B cell (primary cell): ENCODE data around the gene AGBL3.

Source experiments
- CTCF ChIP-seq: fragments of 200-600 bp; IDR thresholded peaks from one replicate; pipeline ENCODE4 v1.8.0; 2022; ENCODE audit warnings: antibody characterized with exemption, mild to moderate bottlenecking
- EZH2 ChIP-seq: IDR thresholded peaks from 2 replicates; pipeline ENCODE4 v1.6.1; 2012; ENCODE audit warnings: borderline replicate concordance, low read depth, mild to moderate bottlenecking, moderate library complexity, low read length; ENCODE audit not compliant: insufficient read depth, poor library complexity, severe bottlenecking

GRCh38 chr7:135109562-135109961, 123.3 kb downstream of the AGBL3 start:
- no peak for TF ChIP-seq CTCF
- TF ChIP-seq EZH2: no peak
